Activated CD8-positive, alpha-beta memory T cell treated with anti-CD3 and anti-CD28 coated beads, Interleukin-2, amount 10 ng/mL, durations not matched to agents 7 days and 5 days (primary cell): ENCODE measurements around the gene RAB35. TPM values are rescaled to one million over a fixed set of nuclear protein-coding genes. Genes with fewer than 3 reads are reported as not detected.
A peak's percentile ranks its signal among the peaks of the same experiment; 100 is the strongest.

ENCODE experiments used
- ATAC-seq: fragments of 150-1000 bp; cut with Tn5 transposase; one replicate; pipeline ENCODE4 v1.10.0; 2021; ENCODE audit warnings: moderate library complexity
- CTCF ChIA-PET: fragments of 350-600 bp; sonication (Branson Sonifier 250); formaldehyde crosslinking; loops from one replicate; lab custom pipeline; 2021; ENCODE audit warnings: antibody characterized with exemption; lab: Charles Lee
- DNase-seq: peaks from one replicate; pipeline ENCODE4 v3.0.0-alpha.2; 2020
- H3K27ac Mint-ChIP-seq: one replicate; pipeline ENCODE4 v1.8.0; 2021; ENCODE audit warnings: mild to moderate bottlenecking, mixed read lengths
- H3K27me3 Mint-ChIP-seq: one replicate; pipeline ENCODE4 v1.8.0; 2021; ENCODE audit warnings: mixed read lengths
- H3K36me3 Mint-ChIP-seq: one replicate; pipeline ENCODE4 v1.8.0; 2021; ENCODE audit warnings: mild to moderate bottlenecking, mixed read lengths
- H3K4me1 Mint-ChIP-seq: one replicate; pipeline ENCODE4 v1.8.0; 2021; ENCODE audit warnings: mixed read lengths
- H3K4me3 Mint-ChIP-seq: one replicate; pipeline ENCODE4 v1.8.0; 2021; ENCODE audit warnings: mild to moderate bottlenecking, moderate library complexity, mixed read lengths
- H3K9me3 Mint-ChIP-seq: one replicate; pipeline ENCODE4 v1.8.0; 2022; ENCODE audit warnings: low read depth, mixed read lengths
- total RNA-seq, 2 experiments: library from RNA; stranded (reverse); gene quantifications; one replicate each; pipeline ENCODE4 v1.2.3, GENCODE V29; 2021

Gene RAB35
- total RNA-seq, 2 experiments from 2014 or later = 63.7 to 81.3 TPM

DNA sequence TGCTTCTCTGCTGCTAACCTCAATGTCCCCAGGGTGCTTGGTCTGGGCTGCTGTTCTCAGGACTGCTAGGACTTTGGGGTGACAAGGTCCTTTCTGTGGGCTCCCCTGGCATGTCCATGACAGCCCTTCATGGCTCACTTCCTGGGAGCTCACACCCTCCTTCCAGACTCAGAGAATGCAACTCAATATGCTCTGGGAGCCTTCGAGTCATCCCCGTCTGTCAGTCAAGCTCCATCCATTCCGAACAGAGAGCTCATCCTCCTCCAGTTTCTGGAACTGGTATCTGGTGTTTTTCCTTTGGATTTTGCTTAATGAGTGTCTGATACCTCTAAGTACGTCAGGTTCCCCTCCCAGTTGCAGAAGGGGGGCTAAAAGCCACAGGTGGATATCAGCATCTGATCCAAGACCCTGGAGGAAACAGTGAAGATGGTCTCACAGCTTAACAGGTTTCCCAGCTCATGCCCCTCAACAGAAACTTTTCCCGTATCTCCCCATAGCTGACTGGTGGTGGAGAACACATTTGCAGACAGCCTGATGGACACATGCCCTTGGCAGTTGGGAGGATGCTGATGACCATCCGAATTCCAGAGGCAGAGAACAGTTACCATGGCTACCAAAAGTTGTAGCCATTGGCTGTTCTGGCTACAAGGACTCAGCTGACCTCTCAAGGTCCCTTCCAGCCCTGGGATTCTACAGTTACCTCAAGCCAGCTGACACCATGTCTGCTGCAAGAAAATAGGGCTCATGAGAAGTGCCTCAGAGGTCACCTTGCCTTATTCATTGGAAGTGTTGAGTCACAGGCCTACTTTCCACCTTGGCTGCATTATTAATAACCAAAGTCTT is 9.5 kb upstream of the RAB35 start:
- ATAC-seq (no peak), DNase-seq (no peak)
- Mint-ChIP-seq H3K9me3 (no peaks in the 10 kb centered on the region), H3K27ac (no peak overlapping the region), H3K36me3 (peaks cover 33% of the 10 kb centered on the region), H3K4me3 (no peak overlapping the region), H3K4me1 (peaks cover 36% of the 10 kb centered on the region), H3K27me3 (no peaks in the 10 kb centered on the region)
- CTCF ChIA-PET = interaction anchor here (0.7 to 1.4 kb wide), 4 partner anchors 9 to 136 kb away, joined by 3 to 5 read pairs (median 3); no protein-coding TSS in a partner anchor

DNA sequence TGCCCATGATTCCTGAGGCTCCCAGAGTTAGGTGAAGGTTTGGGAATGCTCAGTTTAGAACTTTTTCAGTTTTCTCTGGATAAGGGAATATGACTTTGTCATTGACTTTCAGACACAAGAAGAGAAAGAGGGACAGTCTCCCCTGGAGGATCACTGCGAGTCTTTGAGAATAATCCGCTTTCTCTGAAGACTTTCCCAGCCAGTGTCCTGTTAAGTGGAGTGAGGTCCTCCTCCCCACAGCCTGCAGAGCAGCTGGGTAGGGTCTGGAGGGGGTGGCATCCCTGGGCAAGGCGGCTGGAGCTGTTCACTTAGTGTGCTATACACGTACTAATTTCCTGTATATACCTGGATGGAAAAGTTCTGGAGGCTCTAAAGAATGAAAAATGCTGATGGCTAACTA is 8.5 kb upstream of the RAB35 start:
- ATAC-seq (no peak), DNase-seq (no peak)
- CTCF ChIA-PET = interaction anchor here (1.4 kb wide), 1 partner anchor 38 kb away, joined by 3 read pairs; no protein-coding TSS in a partner anchor
- Mint-ChIP-seq H3K27ac (no peak overlapping the region), H3K4me3 (no peak overlapping the region), H3K9me3 (no peaks in the 10 kb centered on the region), H3K4me1 (peaks cover 44% of the 10 kb centered on the region), H3K36me3 (peaks cover 26% of the 10 kb centered on the region), H3K27me3 (no peaks in the 10 kb centered on the region)

DNA sequence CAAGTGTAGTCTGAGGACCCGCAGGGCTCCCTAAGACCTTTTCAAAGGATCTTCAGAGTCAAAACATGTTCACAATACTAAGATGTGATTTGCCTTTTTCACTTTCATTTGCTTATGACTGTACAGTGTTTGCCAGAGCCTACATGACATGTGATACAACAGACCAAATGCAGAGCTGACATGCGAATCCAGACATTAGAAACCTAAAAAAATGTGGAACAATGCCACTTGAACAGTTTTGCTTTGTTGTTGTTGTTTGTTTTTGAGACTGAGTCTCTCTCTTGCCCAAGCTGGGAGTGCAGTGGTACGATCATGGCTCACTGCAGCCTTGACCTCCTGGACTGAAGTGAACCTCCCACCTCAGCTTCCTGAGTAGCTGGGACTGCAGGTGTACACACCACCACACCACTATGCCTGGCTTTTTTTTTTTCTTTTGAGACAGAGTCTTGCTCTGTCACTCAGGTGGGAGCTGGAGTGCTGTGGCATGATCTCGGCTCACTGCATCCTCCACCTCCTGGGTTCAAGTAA is 5.3 kb upstream of the RAB35 start:
- H3K4me3 Mint-ChIP-seq = peak overlapping the region; percentile 42
- CTCF ChIA-PET = interaction anchor here (1.3 to 3.9 kb wide), 4 partner anchors 9 to 144 kb away, joined by 4 to 13 read pairs (median 6); partner anchors contain the start of genes PXN and RPLP0

DNA sequence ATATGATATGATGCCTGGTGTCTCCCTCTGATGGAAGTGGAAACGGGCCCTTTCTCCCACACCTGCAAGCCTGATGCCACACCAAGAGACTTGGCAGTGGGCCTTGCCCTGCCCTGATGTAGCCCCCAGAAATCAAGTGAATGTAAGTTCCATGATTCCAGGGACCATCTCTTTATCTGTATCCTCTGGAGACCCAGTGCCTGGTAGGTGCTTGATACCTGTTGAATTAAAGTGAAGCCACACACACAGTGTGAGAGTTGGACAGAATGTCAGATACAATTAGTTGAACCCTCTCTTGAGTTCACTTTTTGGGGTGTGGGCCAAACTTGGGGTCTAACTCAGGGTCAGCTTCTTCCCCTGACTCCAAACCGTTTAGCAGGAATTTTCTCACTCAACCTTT is 4.8 kb upstream of the RAB35 start:
- H3K4me1 Mint-ChIP-seq = peaks cover 62% of the 10 kb centered on the region
- DNase-seq = no peak
- H3K36me3 Mint-ChIP-seq = peaks cover 2% of the 10 kb centered on the region
- CTCF ChIA-PET = interaction anchor here (1.3 to 3.9 kb wide), 3 partner anchors 11 to 144 kb away, joined by 4 to 13 read pairs (median 5); partner anchors contain the start of genes PXN and RPLP0
- ATAC-seq = no peak
- H3K4me3 Mint-ChIP-seq = peak overlapping the region; percentile 42
- H3K27ac Mint-ChIP-seq = peak overlapping the region; percentile 83
- no peaks in the 10 kb centered on the region for H3K9me3 Mint-ChIP-seq
- no peaks in the 10 kb centered on the region for H3K27me3 Mint-ChIP-seq

More for the DNA sequence above, 5.3 kb upstream of the RAB35 start:
- Mint-ChIP-seq H3K4me1 (peaks cover 65% of the 10 kb centered on the region), H3K9me3 (no peaks in the 10 kb centered on the region), H3K27ac (peak overlapping the region; percentile 83), H3K36me3 (peaks cover 5% of the 10 kb centered on the region), H3K27me3 (no peaks in the 10 kb centered on the region)
- DNase-seq (no peak), ATAC-seq (peak; percentile 38)

DNA sequence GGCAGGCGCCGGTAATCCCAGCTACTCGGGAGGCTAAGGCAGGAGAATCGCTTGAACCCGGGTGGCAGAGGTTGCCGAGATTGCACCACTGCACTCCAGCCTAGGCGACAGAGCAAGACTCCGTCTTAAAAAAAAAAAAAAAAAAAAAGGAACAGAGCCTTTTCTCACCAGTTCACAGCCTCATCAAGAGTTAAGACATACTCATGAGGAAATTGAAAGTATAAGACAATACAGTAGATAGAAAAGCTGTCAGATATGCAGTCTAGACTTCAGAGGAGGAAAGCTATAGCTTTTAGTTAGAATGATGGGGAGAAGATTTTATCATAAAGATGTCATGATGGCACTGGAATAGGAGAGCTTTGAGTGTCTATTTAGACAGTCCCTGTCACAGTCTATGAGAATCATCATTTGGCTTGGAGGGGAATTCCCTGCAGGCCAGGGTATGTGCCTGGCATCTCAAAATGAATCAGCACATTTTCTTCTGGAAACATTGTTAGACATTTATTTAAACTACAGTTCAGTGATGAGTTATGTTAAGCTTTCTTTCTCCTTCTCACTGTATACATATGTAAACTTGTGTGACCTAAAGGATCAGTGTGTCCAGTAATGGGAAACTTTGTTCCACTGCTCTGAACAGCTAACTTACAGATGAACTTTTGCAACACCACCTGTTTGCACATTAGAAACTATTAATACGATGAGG is 2.9 kb upstream of the RAB35 start:
- Mint-ChIP-seq H3K4me3 (peak overlapping the region; percentile 1), H3K36me3 (peaks cover 12% of the 10 kb centered on the region), H3K27me3 (no peaks in the 10 kb centered on the region), H3K27ac (peak overlapping the region; percentile 42), H3K9me3 (no peaks in the 10 kb centered on the region), H3K4me1 (peaks cover 78% of the 10 kb centered on the region)
- DNase-seq (peak; percentile 53), ATAC-seq (no peak)
- CTCF ChIA-PET = interaction anchor here (0.7 to 1.9 kb wide), 5 partner anchors 12 to 81 kb away, joined by 3 to 10 read pairs (median 6); partner anchors contain the start of gene RPLP0

DNA sequence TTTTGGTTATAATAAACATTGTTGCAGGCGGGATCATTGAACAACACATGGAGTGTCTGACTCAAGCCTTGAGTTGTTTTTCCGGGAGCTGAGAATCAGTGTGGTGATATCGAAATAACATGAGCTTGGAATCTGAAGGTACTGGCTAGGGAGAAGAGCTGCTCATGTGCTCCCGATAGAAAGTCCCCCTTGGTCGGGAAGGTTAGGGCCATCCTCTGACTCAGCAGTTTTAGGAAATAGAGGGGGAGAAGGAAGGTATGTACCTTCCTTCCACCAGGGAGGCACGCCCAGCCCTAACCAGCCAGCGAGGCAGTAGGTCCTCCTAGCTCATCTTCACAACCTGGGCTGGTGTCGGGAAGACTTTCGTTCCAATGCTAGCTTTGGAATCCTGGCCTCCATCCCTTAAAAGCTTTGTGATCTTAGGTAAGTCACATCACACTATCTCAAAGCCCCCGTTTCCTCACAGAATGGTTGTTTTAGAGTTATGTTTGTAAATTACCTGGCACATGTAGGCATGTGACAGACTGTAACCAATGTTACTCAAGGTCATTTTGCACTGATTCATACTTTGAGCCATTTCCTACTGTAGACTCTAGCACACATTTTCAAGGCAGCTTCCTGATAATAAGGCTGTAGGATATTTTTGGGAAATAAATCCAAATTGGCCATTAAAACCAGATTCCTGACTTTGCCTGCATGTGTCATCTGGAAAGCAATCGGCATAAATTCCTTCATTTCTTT is 1.9 kb upstream of the RAB35 start:
- CTCF ChIA-PET = interaction anchor here (1.1 to 2.8 kb wide), 6 partner anchors 12 to 147 kb away, joined by 3 to 10 read pairs (median 6); partner anchors contain the start of genes PXN and RPLP0
- H3K27ac Mint-ChIP-seq = peak overlapping the region; percentile 83
- no peak for DNase-seq
- H3K27me3 Mint-ChIP-seq = no peaks in the 10 kb centered on the region
- H3K4me3 Mint-ChIP-seq = peak overlapping the region; percentile 81
- ATAC-seq = no peak
- peaks cover 19% of the 10 kb centered on the region for H3K36me3 Mint-ChIP-seq
- no peaks in the 10 kb centered on the region for H3K9me3 Mint-ChIP-seq
- H3K4me1 Mint-ChIP-seq = peaks cover 73% of the 10 kb centered on the region

DNA sequence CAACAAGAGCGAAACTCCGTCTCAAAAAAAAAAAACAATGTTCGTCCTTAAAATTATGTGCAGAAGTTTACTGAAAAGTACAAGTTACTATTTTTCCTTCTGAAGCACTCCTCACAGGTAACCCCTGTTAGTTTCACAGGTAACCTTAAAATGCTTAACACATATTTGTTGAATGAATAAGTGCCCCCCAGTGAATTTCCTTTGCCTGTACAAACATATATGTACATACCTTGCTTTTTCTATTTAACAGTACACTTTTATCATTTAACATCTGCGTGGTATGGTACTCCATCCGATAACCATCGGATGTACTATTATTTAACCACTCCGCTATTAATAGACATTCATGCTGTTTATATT is 1.4 kb upstream of the RAB35 start:
- Mint-ChIP-seq H3K4me1 (peaks cover 71% of the 10 kb centered on the region), H3K27me3 (no peaks in the 10 kb centered on the region), H3K27ac (peak overlapping the region; percentile 83), H3K4me3 (peak overlapping the region; percentile 81), H3K36me3 (peaks cover 22% of the 10 kb centered on the region), H3K9me3 (no peaks in the 10 kb centered on the region)
- DNase-seq (no peak), ATAC-seq (no peak)
- CTCF ChIA-PET = interaction anchor here (0.7 to 3.3 kb wide), 8 partner anchors 9 to 148 kb away, joined by 3 to 15 read pairs (median 6); partner anchors contain the start of genes PXN and RPLP0

DNA sequence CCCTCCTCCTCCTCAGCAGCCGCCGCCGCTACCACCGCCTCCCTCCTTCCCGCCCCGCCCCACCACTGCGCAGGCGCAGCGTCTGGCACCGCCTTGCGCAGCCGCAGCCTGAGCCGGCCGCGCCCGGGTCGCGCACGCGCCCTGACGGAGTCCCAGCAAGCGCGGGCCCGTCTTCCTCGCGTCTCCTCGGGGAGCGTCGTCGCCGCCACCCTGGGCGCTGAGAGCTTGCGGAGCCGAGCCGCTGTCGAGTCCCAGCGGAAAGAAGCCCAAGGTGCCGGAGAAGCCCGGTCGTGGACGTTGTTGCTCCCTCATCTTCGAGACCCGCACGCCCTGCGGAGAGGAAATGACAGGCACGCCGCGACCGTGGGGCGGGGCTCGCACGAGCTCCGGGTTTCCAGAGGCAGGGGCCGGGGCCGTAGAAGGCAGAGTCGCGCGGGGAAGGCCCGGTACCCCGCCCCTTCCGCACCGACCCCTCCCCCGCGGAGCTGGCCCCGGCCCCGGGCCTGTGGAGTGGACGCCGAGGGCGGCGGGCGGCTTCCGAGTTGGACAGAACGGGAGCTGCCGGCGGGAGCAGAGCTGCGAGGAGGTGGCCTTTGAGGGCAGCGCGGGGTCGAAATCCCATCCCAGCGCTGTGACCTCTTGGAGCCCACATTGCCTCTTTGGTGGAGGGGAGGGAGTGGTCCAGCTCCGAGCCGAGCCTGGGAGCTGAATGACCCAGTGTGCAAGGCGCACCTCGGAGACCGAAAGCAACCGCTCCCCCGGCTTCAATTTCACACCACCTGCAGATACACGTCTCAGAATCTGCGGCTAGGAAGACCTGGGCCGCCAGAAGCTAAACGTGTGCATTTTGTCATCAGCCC is 469 bp upstream of the RAB35 start:
- H3K4me3 Mint-ChIP-seq = peak overlapping the region; percentile 81
- no peaks in the 10 kb centered on the region for H3K9me3 Mint-ChIP-seq
- peak; percentile 98 for DNase-seq
- H3K36me3 Mint-ChIP-seq = peaks cover 27% of the 10 kb centered on the region
- no peaks in the 10 kb centered on the region for H3K27me3 Mint-ChIP-seq
- H3K27ac Mint-ChIP-seq = peak overlapping the region; percentile 83
- CTCF ChIA-PET = interaction anchor here (0.7 to 3.3 kb wide), 11 partner anchors 9 to 355 kb away, joined by 3 to 15 read pairs (median 3); partner anchors contain the start of gene RPLP0
- peak; percentile 81 for ATAC-seq
- H3K4me1 Mint-ChIP-seq = peaks cover 74% of the 10 kb centered on the region

DNA sequence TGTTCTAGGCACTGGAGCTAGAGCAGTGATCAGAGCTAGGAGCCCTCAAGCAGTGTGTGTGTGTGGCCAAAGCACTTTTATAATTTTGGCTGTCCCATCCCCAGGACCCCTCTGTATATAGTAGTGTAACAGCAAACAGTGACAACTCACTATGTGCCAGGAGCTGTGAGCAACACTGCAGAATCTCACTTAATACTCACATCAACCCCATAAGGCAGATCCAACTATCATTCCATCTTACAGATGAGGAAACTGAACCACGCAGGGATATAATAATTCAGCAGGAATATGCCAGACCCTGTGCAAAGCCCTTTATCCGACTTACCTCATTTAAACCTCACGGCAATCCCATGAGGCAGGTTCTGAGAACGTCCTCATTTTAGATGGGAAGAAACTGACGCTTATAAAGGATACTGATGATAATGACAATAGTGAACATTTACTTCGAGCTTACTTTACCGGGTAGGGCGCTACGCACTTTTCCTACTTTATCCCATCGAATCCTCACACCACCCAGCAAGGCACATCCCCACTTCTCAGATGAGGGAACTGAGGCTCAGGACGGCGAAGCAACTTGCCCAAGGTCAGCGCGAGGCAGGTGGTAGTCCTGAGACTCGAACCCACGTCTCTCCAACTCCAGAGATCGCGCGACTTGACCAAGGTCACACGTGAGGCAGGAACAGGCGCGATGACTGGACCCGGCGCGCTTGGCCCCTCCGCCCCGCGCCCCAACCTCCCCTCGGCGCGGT is 687 bp downstream of the RAB35 start:
- Mint-ChIP-seq H3K27me3 (no peaks in the 10 kb centered on the region), H3K4me1 (peaks cover 71% of the 10 kb centered on the region), H3K36me3 (peaks cover 30% of the 10 kb centered on the region), H3K27ac (peak overlapping the region; percentile 87), H3K4me3 (peak overlapping the region; percentile 90), H3K9me3 (no peaks in the 10 kb centered on the region)
- ATAC-seq = no peak
- DNase-seq = peak; percentile 67
- CTCF ChIA-PET = interaction anchor here (1.1 to 3.3 kb wide), 5 partner anchors 15 to 126 kb away, joined by 3 to 15 read pairs (median 8); no protein-coding TSS in a partner anchor

DNA sequence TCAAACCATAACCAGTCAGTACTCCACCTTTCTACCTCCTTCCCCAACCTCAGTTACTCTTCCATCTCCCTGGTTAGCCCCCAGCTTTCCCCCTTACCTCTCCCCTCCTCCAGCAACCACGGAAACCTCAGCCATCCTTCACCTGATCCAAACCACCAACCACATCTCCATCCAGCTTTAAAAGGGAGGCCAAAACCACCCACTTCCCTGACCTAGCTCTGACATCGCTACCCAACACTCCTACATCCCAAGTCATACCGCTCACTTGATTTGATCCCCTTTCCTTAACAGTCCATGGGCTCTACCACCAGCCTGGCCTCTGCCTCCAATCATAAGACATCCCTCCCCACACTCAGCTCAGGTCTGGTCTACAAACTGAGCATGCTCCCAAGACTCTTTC is 1.5 kb downstream of the RAB35 start:
- Mint-ChIP-seq H3K27ac (peak overlapping the region; percentile 47), H3K4me1 (peaks cover 73% of the 10 kb centered on the region), H3K36me3 (peaks cover 30% of the 10 kb centered on the region), H3K4me3 (peak overlapping the region; percentile 90), H3K27me3 (no peaks in the 10 kb centered on the region), H3K9me3 (no peaks in the 10 kb centered on the region)
- no peak for ATAC-seq
- no peak for DNase-seq
- CTCF ChIA-PET = interaction anchor here (1.0 to 3.3 kb wide), 6 partner anchors 14 to 150 kb away, joined by 3 to 15 read pairs (median 4); partner anchors contain the start of gene PXN
